ENCODE data around the gene TDP1. TPM values are rescaled to one million over a fixed set of nuclear protein-coding genes. Genes with fewer than 3 reads are reported as not detected.

TDP1 gene
- total RNA-seq, 1 donor from 2014 or later = 63.4 TPM

- Histone ChIP-seq H3K27me3 (no peaks in the 10 kb centered on the region), H3K4me2 (no peak overlapping the region), H4K20me1 (ENCODE audit: low read depth) (no peaks in the 10 kb centered on the region), H3K4me1 (no peaks in the 10 kb centered on the region), H3K9ac (no peak overlapping the region), H3K79me2 (ENCODE audit: low read depth) (no peaks in the 10 kb centered on the region), H2AFZ (replicated peaks) (no peak overlapping the region), H3K36me3 (no peaks in the 10 kb centered on the region), H3K9me3 (ENCODE audit: low read depth) (no peaks in the 10 kb centered on the region), H3K27ac (no peak overlapping the region), H3K4me3 (no peak overlapping the region), H3F3A (ENCODE audit: low read depth) (no peaks in the 10 kb centered on the region)
- H3K4me3 Mint-ChIP-seq = no peak overlapping the region
- DNase-seq (ENCODE audit: low spot score) = no peak
- H3K9me3 Mint-ChIP-seq = no peaks in the 10 kb centered on the region
- TF ChIP-seq EZH2 (IDR thresholded peaks at IDR 0.05) (no peak), EZH2phosphoT487 (IDR thresholded peaks at IDR 0.05) (no peak), CTCF (IDR thresholded peaks at IDR 0.05) (no peak)
- H3K36me3 Mint-ChIP-seq = peaks cover 5% of the 10 kb centered on the region
- no peaks in the 10 kb centered on the region for H3K27me3 Mint-ChIP-seq (ENCODE audit: insufficient read depth, low read depth)
- H3K4me1 Mint-ChIP-seq = peaks cover 8% of the 10 kb centered on the region
- H3K27ac Mint-ChIP-seq = no peak overlapping the region
Observed at GRCh38 chr14:89921346-89921745, 34.4 kb upstream of the TDP1 start.

GRCh38 chr14:89922031-89922907 lies 33.5 kb upstream of the TDP1 start:
- no peak overlapping the region for H3K9ac ChIP-seq
- H3K4me3 Mint-ChIP-seq = no peak overlapping the region
- H3K27ac Mint-ChIP-seq = no peak overlapping the region
- H3K36me3 Mint-ChIP-seq = peaks cover 5% of the 10 kb centered on the region
- H3K9me3 ChIP-seq (ENCODE audit: low read depth) = no peaks in the 10 kb centered on the region
- H3K4me2 ChIP-seq = no peak overlapping the region
- H3K27me3 Mint-ChIP-seq (ENCODE audit: insufficient read depth, low read depth) = no peaks in the 10 kb centered on the region
- no peaks in the 10 kb centered on the region for H3K36me3 ChIP-seq
- DNase-seq (ENCODE audit: low spot score) = no peak
- H3K27me3 ChIP-seq = no peaks in the 10 kb centered on the region
- H3K4me1 ChIP-seq = no peaks in the 10 kb centered on the region
- no peak for TF ChIP-seq CTCF (IDR thresholded peaks at IDR 0.05)
- no peak for TF ChIP-seq EZH2 (IDR thresholded peaks at IDR 0.05)
- no peak for TF ChIP-seq EZH2phosphoT487 (IDR thresholded peaks at IDR 0.05)
- peaks cover 8% of the 10 kb centered on the region for H3K4me1 Mint-ChIP-seq
- H3K4me3 ChIP-seq = no peak overlapping the region
- H2AFZ ChIP-seq (replicated peaks) = no peak overlapping the region
- H3K9me3 Mint-ChIP-seq = no peaks in the 10 kb centered on the region
- no peak overlapping the region for H3K27ac ChIP-seq
- no peaks in the 10 kb centered on the region for H3F3A ChIP-seq (ENCODE audit: low read depth)
- H4K20me1 ChIP-seq (ENCODE audit: low read depth) = no peaks in the 10 kb centered on the region
- H3K79me2 ChIP-seq (ENCODE audit: low read depth) = no peaks in the 10 kb centered on the region

- H2AFZ ChIP-seq (replicated peaks) = no peak overlapping the region
- peaks cover 5% of the 10 kb centered on the region for H3K36me3 Mint-ChIP-seq
- H3K79me2 ChIP-seq (ENCODE audit: low read depth) = no peaks in the 10 kb centered on the region
- no peak overlapping the region for H3K4me3 Mint-ChIP-seq
- no peaks in the 10 kb centered on the region for H3K9me3 Mint-ChIP-seq
- no peak overlapping the region for H3K4me3 ChIP-seq
- TF ChIP-seq EZH2phosphoT487 (IDR thresholded peaks at IDR 0.05) = no peak
- TF ChIP-seq CTCF (IDR thresholded peaks at IDR 0.05) = no peak
- no peak for TF ChIP-seq EZH2 (IDR thresholded peaks at IDR 0.05)
- no peak overlapping the region for H3K9ac ChIP-seq
- H4K20me1 ChIP-seq (ENCODE audit: low read depth) = no peaks in the 10 kb centered on the region
- H3K27me3 Mint-ChIP-seq (ENCODE audit: insufficient read depth, low read depth) = no peaks in the 10 kb centered on the region
- H3K4me2 ChIP-seq = no peak overlapping the region
- no peak overlapping the region for H3K27ac Mint-ChIP-seq
- no peaks in the 10 kb centered on the region for H3K9me3 ChIP-seq (ENCODE audit: low read depth)
- no peaks in the 10 kb centered on the region for H3K27me3 ChIP-seq
- DNase-seq (ENCODE audit: low spot score) = no peak
- H3K27ac ChIP-seq = no peak overlapping the region
- H3F3A ChIP-seq (ENCODE audit: low read depth) = no peaks in the 10 kb centered on the region
- no peaks in the 10 kb centered on the region for H3K4me1 ChIP-seq
- no peaks in the 10 kb centered on the region for H3K36me3 ChIP-seq
- peaks cover 3% of the 10 kb centered on the region for H3K4me1 Mint-ChIP-seq
Observed at GRCh38 chr14:89924268-89924667, 31.5 kb upstream of the TDP1 start.

Measured in neural progenitor cell (in vitro differentiated cells).